OCI-LY3 (cell line): ENCODE data around the gene TJP3.
A peak's percentile ranks its signal among the peaks of the same experiment; 100 is the strongest.

Experiments used
- H2AFZ ChIP-seq: fragments of 200-600, 300-600 bp; shearing (Covaris generic); 2 replicates; pipeline ENCODE4 v1.6.0; 2014; ENCODE audit warnings: antibody characterized with exemption, low read depth, low read length
- H3K27ac ChIP-seq: fragments of 200-600, 300-600 bp; sonication (generic); 2 replicates; pipeline ENCODE4 v1.5.1; 2014; ENCODE audit warnings: mild to moderate bottlenecking, low read length, moderate library complexity, mixed read lengths
- H3K27me3 ChIP-seq: fragments of 200-600, 300-600 bp; sonication (generic); 2 replicates; pipeline ENCODE4 v1.6.1; 2014; ENCODE audit warnings: low read depth, low read length, mixed read lengths
- H3K36me3 ChIP-seq: fragments of 200-600, 300-600 bp; sonication (generic); replicated peaks from 2 replicates; pipeline ENCODE3; 2014; ENCODE audit warnings: low read depth, low read length, mixed read lengths
- H3K4me1 ChIP-seq: fragments of 300-600, 200-600 bp; sonication (generic); 2 replicates; pipeline ENCODE4 v1.6.1; 2014; ENCODE audit warnings: low read length, mixed read lengths
- H3K4me2 ChIP-seq: fragments of 200-600, 300-600 bp; sonication (generic); 2 replicates; pipeline ENCODE4 v1.6.1; 2014; ENCODE audit warnings: low read length, mixed read lengths
- H3K4me3 ChIP-seq: fragments of 300-600, 200-600 bp; sonication (generic); 2 replicates; pipeline ENCODE4 v1.5.1; 2014; ENCODE audit warnings: antibody characterized with exemption, mild to moderate bottlenecking, low read length, moderate library complexity
- H3K79me2 ChIP-seq: fragments of 300-600, 200-600 bp; shearing (Covaris generic); 2 replicates; pipeline ENCODE4 v1.6.1; 2014; ENCODE audit warnings: mild to moderate bottlenecking, low read length, mixed read lengths
- H3K9ac ChIP-seq: fragments of 300-600, 200-600 bp; shearing (Covaris generic); 2 replicates; pipeline ENCODE4 v1.6.0; 2014; ENCODE audit warnings: mild to moderate bottlenecking, low read length, moderate library complexity
- H3K9me3 ChIP-seq: fragments of 200-600, 300-600 bp; shearing (Covaris generic); 2 replicates; pipeline ENCODE4 v1.6.1; 2014; ENCODE audit warnings: low read length, mixed read lengths; ENCODE audit not compliant: insufficient read depth
- H4K20me1 ChIP-seq: fragments of 200-600, 300-600 bp; sonication (generic); 2 replicates; pipeline ENCODE4 v1.6.1; 2016; ENCODE audit warnings: low read length, mixed read lengths; ENCODE audit not compliant: insufficient read depth
- CTCF ChIP-seq: fragments of 200-600, 300-600 bp; sonication (generic); IDR thresholded peaks from 2 replicates; pipeline ENCODE4 v1.5.1; 2014; ENCODE audit warnings: antibody characterized with exemption, low read length, low read depth
- EZH2phosphoT487 ChIP-seq: fragments of 200-600 bp; shearing (Covaris generic); IDR thresholded peaks from 2 replicates; pipeline ENCODE4 v1.6.1; 2018; ENCODE audit warnings: antibody characterized with exemption, mixed run types, low read depth

Gene TJP3

GRCh38 chr19:3699741-3700241 lies 8.4 kb upstream of the TJP3 start:
- peak overlapping the region; percentile 92 for H3K4me3 ChIP-seq
- peaks cover 30% of the 10 kb centered on the region for H4K20me1 ChIP-seq
- peak overlapping the region; percentile 88 for H3K27ac ChIP-seq
- no peaks in the 10 kb centered on the region for H3K9me3 ChIP-seq
- no peak overlapping the region for H2AFZ ChIP-seq
- H3K9ac ChIP-seq = peak overlapping the region; percentile 82
- H3K4me2 ChIP-seq = peak overlapping the region; percentile 95
- no peaks in the 10 kb centered on the region for H3K27me3 ChIP-seq
- H3K36me3 ChIP-seq = peaks cover 1% of the 10 kb centered on the region
- TF ChIP-seq EZH2phosphoT487 (no peak), CTCF (peak; percentile 10; the same call in 1 of the 2 replicates)
- H3K4me1 ChIP-seq = peaks cover 34% of the 10 kb centered on the region
- peaks cover 53% of the 10 kb centered on the region for H3K79me2 ChIP-seq

GRCh38 chr19:3700242-3701032 lies 7.7 kb upstream of the TJP3 start, which contains the start of gene PIP5K1C:
PIP5K1C (minus strand) TSS chr19:3700468; CDS start chr19:3700390, 78 bp downstream.
- Histone ChIP-seq H3K27me3 (no peaks in the 10 kb centered on the region), H3K9ac (peak within 1 kb of the TSS; percentile 82), H3K27ac (peak within 1 kb of the TSS; percentile 88), H3K4me1 (peaks cover 34% of the 10 kb centered on the region), H3K79me2 (peaks cover 47% of the 10 kb centered on the region), H3K4me3 (peak within 1 kb of the TSS; percentile 92), H4K20me1 (peaks cover 24% of the 10 kb centered on the region), H3K4me2 (peak within 1 kb of the TSS; percentile 95), H3K36me3 (no peaks in the 10 kb centered on the region), H3K9me3 (no peaks in the 10 kb centered on the region), H2AFZ (peak within 1 kb of the TSS; percentile 74; the same call in 1 of the 2 replicates)
- TF ChIP-seq CTCF = peak; percentile 68
- no peak for TF ChIP-seq EZH2phosphoT487

GRCh38 chr19:3701200-3701599 lies 7.0 kb upstream of the TJP3 start:
- no peaks in the 10 kb centered on the region for H3K9me3 ChIP-seq
- H3K4me2 ChIP-seq = no peak overlapping the region; the same call in 1 of the 2 replicates
- H3K4me3 ChIP-seq = no peak overlapping the region
- no peak overlapping the region for H3K9ac ChIP-seq
- TF ChIP-seq CTCF (no peak), EZH2phosphoT487 (no peak)
- no peaks in the 10 kb centered on the region for H3K36me3 ChIP-seq
- H3K79me2 ChIP-seq = peaks cover 39% of the 10 kb centered on the region
- peaks cover 16% of the 10 kb centered on the region for H4K20me1 ChIP-seq
- no peak overlapping the region for H2AFZ ChIP-seq
- H3K4me1 ChIP-seq = peaks cover 27% of the 10 kb centered on the region
- no peak overlapping the region for H3K27ac ChIP-seq
- H3K27me3 ChIP-seq = no peaks in the 10 kb centered on the region

GRCh38 chr19:3707868-3708206 lies 347 bp upstream of the TJP3 start:
- Histone ChIP-seq H3K4me3 (no peak overlapping the region), H3K4me2 (no peak overlapping the region), H3K27me3 (peaks cover 11% of the 10 kb centered on the region; the same call in 1 of the 2 replicates), H3K36me3 (no peaks in the 10 kb centered on the region), H3K79me2 (no peaks in the 10 kb centered on the region), H3K9me3 (no peaks in the 10 kb centered on the region), H3K9ac (no peak overlapping the region), H2AFZ (no peak overlapping the region), H4K20me1 (no peaks in the 10 kb centered on the region), H3K27ac (no peak overlapping the region), H3K4me1 (no peaks in the 10 kb centered on the region)
- TF ChIP-seq EZH2phosphoT487 (no peak), CTCF (no peak)
